GM12874 (cell line): ENCODE measurements around the gene DES.

Experiments
- TF ChIP-seq, protein P1 (sequence below): IDR thresholded peaks from 2 replicates; pipeline ENCODE4 v1.5.1; 2011; ENCODE audit warnings: low read depth, mild to moderate bottlenecking, control low read depth, low read length, moderate library complexity; ENCODE audit not compliant: insufficient read depth

Gene DES

DNA sequence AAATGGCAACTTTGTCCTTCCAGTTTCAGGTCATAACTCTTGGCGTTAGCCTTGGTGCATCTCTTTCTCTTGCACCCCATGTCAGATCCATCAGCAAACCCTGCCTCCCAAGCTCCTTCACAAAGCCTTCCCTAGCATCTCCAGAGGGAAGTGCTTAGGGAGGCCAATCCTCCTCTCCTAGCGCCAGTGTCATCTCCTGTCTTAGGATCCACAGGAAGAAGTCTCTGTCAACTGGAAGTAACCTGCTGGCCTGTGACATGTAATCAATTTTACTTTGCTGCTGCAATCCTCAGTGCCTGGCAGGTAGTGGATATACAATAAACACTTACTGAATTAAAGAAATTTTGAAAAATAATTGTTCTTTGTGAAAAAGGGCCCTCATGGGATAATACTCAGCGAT, 22.6 kb upstream of the DES start:
- TF ChIP-seq, protein P1, sequence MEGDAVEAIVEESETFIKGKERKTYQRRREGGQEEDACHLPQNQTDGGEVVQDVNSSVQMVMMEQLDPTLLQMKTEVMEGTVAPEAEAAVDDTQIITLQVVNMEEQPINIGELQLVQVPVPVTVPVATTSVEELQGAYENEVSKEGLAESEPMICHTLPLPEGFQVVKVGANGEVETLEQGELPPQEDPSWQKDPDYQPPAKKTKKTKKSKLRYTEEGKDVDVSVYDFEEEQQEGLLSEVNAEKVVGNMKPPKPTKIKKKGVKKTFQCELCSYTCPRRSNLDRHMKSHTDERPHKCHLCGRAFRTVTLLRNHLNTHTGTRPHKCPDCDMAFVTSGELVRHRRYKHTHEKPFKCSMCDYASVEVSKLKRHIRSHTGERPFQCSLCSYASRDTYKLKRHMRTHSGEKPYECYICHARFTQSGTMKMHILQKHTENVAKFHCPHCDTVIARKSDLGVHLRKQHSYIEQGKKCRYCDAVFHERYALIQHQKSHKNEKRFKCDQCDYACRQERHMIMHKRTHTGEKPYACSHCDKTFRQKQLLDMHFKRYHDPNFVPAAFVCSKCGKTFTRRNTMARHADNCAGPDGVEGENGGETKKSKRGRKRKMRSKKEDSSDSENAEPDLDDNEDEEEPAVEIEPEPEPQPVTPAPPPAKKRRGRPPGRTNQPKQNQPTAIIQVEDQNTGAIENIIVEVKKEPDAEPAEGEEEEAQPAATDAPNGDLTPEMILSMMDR: no peak

DNA sequence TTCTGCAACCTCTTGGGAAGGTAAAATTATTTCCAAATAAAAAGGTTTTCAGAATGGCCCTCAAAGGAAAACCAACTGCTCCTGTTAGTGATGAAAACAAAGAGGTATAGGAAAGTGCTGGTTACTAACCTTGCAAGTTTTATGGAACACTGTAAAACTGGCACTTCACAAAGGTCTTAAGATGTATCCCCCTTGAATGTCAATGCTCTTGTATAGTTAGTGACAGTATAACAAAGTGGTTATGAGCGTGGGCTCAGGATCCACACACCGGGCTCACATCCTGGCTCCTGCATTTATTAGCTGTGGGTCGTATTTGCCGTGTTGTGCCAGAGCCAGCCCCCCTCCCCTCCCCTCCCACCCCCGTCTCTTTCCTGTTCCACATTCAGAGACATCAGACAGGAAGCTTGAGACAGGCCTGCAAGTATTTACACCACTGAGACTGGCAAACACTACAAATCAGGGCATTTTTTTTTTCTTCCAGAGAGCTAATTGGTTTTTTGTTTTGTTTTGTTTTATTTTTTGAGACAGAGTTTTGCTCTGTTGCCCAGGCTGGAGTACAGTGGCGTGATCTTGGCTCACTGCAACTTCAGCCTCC, 21.2 kb upstream of the DES start:
- TF ChIP-seq, protein P1: no peak

DNA sequence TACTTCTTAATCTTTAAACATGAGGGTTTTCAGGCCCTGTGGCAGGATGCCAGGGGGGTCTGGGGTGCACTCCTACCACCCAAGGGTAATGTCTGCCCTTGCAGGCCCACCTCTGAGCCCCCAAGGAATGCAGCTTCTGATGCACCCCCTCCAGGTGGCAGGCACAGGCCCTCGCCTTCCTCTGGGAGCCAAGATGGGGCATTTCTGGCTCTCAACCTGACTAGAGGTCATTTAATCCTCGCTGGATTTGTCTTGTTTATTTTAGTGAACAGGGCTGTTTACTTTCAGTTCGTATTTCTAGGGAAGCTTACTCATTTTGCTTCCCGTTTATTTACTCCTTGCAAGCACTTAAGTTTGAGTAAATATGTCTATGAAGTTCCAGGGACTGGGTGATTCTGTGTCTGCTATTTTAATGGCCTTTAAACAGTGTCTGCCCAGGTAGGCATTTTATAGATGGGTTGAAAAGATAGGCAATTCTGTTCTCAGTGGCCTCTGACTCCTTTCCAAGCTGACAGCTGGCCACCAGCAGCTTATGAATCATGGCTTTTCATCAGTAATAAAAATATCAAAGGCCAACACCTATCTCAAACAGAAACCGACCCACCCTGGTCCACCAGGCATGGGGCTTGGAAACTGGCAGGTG, 19.3 kb upstream of the DES start:
- TF ChIP-seq, protein P1: no peak

DNA sequence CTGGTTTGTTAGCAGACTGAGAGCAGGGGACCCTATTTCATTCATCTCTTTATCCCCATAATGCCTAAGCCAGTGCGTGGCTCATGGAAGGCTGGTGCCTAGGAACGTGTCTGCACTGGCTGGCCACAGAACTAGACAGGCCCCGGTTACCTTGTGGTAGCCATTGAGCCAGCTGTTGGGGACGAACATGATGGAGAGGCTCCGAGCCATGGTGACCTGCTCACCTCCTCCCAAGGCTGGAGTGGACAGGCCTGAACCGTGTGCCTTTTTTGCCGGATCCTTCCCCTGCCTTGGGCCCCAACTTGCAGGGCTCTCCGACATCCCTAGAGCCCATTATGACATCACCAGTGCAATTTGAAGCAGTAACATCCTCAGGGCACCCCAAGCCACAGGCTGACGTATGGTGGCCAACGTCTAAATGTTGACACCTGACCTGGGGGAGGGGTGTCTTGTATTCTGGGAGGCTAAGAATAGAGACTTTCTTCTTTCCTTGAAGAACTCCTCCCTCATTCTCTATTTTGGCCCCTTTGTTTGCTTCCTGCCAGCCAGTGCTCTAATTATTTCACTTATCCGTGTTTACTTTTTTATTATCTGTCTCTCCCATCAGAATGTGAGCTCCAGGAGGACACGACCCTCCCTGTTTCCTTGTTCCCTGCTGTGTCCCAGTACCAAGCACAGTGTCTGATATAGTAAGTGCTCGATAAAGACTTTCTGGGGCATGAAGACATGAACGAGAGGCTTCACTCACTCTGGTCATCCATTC, 18.3 kb upstream of the DES start:
- TF ChIP-seq, protein P1: no peak

DNA sequence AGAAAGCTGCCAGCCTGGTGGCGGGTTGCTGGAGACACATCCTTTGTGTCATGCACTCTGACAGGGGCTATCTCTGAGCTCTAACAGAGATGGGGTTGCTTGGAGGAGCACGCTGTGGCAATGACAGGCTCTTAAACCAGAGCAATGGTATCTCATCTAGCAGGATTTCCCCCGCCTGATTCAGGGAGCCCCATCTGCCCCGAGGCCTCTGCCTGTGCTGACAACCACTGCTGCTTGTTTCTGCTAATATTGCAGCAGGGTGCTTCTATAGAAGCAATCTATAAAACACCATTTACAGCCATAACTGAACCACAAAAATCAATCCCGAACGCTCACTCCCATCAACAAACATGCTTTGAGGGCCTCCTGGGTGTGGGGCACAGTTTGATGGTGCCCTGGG, 17.6 kb upstream of the DES start:
- TF ChIP-seq, protein P1: no peak

DNA sequence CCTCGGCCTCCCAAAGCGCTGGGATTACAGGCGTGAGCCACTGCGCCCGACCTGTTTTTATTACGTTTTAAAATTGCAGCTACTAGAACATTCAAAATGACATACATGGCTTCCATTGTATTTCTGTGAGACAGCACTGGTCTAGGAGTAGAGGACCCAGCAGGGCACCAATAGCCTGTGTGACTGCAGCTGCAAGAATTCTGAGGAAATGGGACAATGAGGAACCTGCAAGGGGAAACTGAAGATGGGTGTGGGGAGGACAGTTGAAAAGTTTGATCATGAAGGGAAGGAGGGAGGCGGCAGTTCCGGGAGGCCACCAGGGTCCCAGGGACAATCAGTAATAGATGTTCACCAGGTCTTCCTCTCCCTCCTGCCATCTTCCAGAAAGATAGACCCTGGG, 16.6 kb upstream of the DES start:
- TF ChIP-seq, protein P1: no peak

DNA sequence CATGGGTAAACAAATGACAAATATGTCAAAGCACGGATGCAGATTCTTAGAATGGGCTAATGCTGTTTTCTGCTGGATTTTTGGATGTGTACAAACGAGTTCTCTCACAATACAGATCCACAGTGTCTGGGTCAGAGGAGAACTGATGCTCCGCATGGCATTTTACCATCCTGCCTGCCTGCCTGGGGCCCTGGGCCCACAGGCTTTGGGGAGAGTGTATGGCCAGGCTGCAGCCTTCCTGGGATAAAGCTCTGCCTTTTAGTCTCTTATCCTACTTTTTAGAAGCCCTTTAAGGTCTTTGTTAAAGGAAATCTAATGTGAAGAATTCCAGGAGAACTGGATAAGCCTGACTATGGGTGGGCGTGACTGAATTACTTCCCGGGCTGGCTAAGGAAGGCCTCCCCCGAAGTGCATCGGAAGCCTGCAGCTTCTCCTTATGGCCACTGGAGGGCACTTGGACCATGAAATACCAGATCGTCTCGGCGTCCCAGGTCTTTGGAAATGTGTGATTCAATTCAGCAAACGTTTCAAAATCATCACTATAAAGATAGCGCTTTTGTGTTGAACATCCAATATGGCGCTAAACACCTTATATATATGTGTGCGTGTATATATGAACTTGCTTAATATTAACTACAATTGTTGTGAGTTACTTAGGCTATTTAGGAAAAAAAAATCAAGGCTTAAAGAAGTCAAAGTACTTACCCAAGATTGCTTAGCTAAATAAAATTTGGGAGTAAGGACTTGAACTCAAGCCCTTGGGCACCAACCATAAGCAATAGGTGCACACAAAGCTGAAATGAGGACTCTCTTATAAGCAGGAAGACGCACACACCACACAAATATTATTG, 15.3 kb upstream of the DES start:
- TF ChIP-seq, protein P1: peak; percentile 82
